Activated naive CD8-positive, alpha-beta T cell treated with anti-CD3 and anti-CD28 coated beads, Interleukin-2, amount 50 U/mL, for 24 hours (primary cell): Measurements from ENCODE around the gene OR4K5.

ENCODE experiments used
- ATAC-seq: fragments of 150-1000 bp; cut with Tn5 transposase; one replicate; pipeline ENCODE4 v1.10.0; 2021
- DNase-seq: peaks from one replicate; pipeline ENCODE4 v3.0.0; 2021
- H3K27ac Mint-ChIP-seq: one replicate; pipeline ENCODE4 v1.8.0; 2021; ENCODE audit warnings: mild to moderate bottlenecking, mixed read lengths
- H3K27me3 Mint-ChIP-seq: one replicate; pipeline ENCODE4 v1.8.0; 2021; ENCODE audit warnings: mixed read lengths
- H3K36me3 Mint-ChIP-seq: one replicate; pipeline ENCODE4 v1.8.0; 2021; ENCODE audit warnings: low read depth, mixed read lengths
- H3K4me1 Mint-ChIP-seq: one replicate; pipeline ENCODE4 v1.8.0; 2021; ENCODE audit warnings: mixed read lengths
- H3K4me3 Mint-ChIP-seq: one replicate; pipeline ENCODE4 v1.8.0; 2021; ENCODE audit warnings: mild to moderate bottlenecking, moderate library complexity, mixed read lengths
- H3K9me3 Mint-ChIP-seq: one replicate; pipeline ENCODE4 v1.8.0; 2021; ENCODE audit warnings: mixed read lengths

OR4K5 gene

GRCh38 chr14:19920021-19920657, at the start of gene OR4K5:
OR4K5 (plus strand) TSS chr14:19920607; CDS start chr14:19920607, 0 bp downstream.
- H3K9me3 Mint-ChIP-seq, result peaks cover 3% of the 10 kb centered on the region
- DNase-seq (no peak), ATAC-seq (no peak)
- no peak within 1 kb of the TSS for H3K27ac Mint-ChIP-seq
- H3K4me3 Mint-ChIP-seq, result no peak within 1 kb of the TSS
- no peaks in the 10 kb centered on the region for H3K4me1 Mint-ChIP-seq
- H3K36me3 Mint-ChIP-seq, result no peaks in the 10 kb centered on the region
- no peaks in the 10 kb centered on the region for H3K27me3 Mint-ChIP-seq

GRCh38 chr14:19873178-19873577, 47.2 kb upstream of the OR4K5 start:
- H3K27ac Mint-ChIP-seq, result no peak overlapping the region
- H3K4me1 Mint-ChIP-seq, result no peaks in the 10 kb centered on the region
- no peaks in the 10 kb centered on the region for H3K36me3 Mint-ChIP-seq
- DNase-seq, result no peak
- H3K9me3 Mint-ChIP-seq, result no peaks in the 10 kb centered on the region
- peaks cover 2% of the 10 kb centered on the region for H3K27me3 Mint-ChIP-seq
- H3K4me3 Mint-ChIP-seq, result no peak overlapping the region
- no peak for ATAC-seq

- Mint-ChIP-seq H3K9me3 (no peaks in the 10 kb centered on the region), H3K36me3 (no peaks in the 10 kb centered on the region), H3K27ac (no peak within 1 kb of the TSS), H3K4me1 (no peaks in the 10 kb centered on the region), H3K4me3 (no peak within 1 kb of the TSS), H3K27me3 (peaks cover 2% of the 10 kb centered on the region)
- DNase-seq (no peak), ATAC-seq (no peak)
These were observed 45.6 kb upstream of the OR4K5 start, which contains the start of gene OR4K2 for GRCh38 chr14:19874842-19875241. OR4K2 (plus strand) TSS chr14:19875142; CDS start chr14:19876268, 1,126 bp downstream.

- H3K36me3 Mint-ChIP-seq, result no peaks in the 10 kb centered on the region
- no peak overlapping the region for H3K4me3 Mint-ChIP-seq
- H3K4me1 Mint-ChIP-seq, result no peaks in the 10 kb centered on the region
These were observed 42.3 kb upstream of the OR4K5 start for GRCh38 chr14:19878029-19878642.

GRCh38 chr14:19895282-19895681, 25.1 kb upstream of the OR4K5 start:
- no peak for DNase-seq
- Mint-ChIP-seq H3K27ac (no peak overlapping the region), H3K9me3 (peaks cover 49% of the 10 kb centered on the region), H3K36me3 (no peaks in the 10 kb centered on the region), H3K4me3 (no peak overlapping the region), H3K4me1 (no peaks in the 10 kb centered on the region), H3K27me3 (no peaks in the 10 kb centered on the region)
- ATAC-seq, result peak; percentile 10

More at GRCh38 chr14:19878029-19878642, 42.3 kb upstream of the OR4K5 start:
- H3K9me3 Mint-ChIP-seq, result no peaks in the 10 kb centered on the region
- ATAC-seq (no peak), DNase-seq (no peak)
- H3K27ac Mint-ChIP-seq, result no peak overlapping the region
- H3K27me3 Mint-ChIP-seq, result peaks cover 2% of the 10 kb centered on the region

- no peaks in the 10 kb centered on the region for H3K27me3 Mint-ChIP-seq
- no peak overlapping the region for H3K27ac Mint-ChIP-seq
- no peaks in the 10 kb centered on the region for H3K36me3 Mint-ChIP-seq
- no peak overlapping the region for H3K4me3 Mint-ChIP-seq
- ATAC-seq (no peak), DNase-seq (no peak)
- peaks cover 39% of the 10 kb centered on the region for H3K9me3 Mint-ChIP-seq
- H3K4me1 Mint-ChIP-seq, result no peaks in the 10 kb centered on the region
These were observed 19.4 kb upstream of the OR4K5 start for GRCh38 chr14:19900999-19901398.

GRCh38 chr14:19902409-19902808, 18.0 kb upstream of the OR4K5 start:
- no peaks in the 10 kb centered on the region for H3K4me1 Mint-ChIP-seq
- H3K27me3 Mint-ChIP-seq, result no peaks in the 10 kb centered on the region
- H3K9me3 Mint-ChIP-seq, result peaks cover 27% of the 10 kb centered on the region
- no peak for DNase-seq
- H3K4me3 Mint-ChIP-seq, result no peak overlapping the region
- no peaks in the 10 kb centered on the region for H3K36me3 Mint-ChIP-seq
- ATAC-seq, result no peak
- no peak overlapping the region for H3K27ac Mint-ChIP-seq

- H3K27me3 Mint-ChIP-seq, result no peaks in the 10 kb centered on the region
- no peaks in the 10 kb centered on the region for H3K36me3 Mint-ChIP-seq
- peaks cover 12% of the 10 kb centered on the region for H3K9me3 Mint-ChIP-seq
- no peak overlapping the region for H3K27ac Mint-ChIP-seq
- ATAC-seq, result no peak
- DNase-seq, result no peak
- H3K4me3 Mint-ChIP-seq, result no peak overlapping the region
- no peaks in the 10 kb centered on the region for H3K4me1 Mint-ChIP-seq
These were observed 13.7 kb upstream of the OR4K5 start for GRCh38 chr14:19906665-19907064.

GRCh38 chr14:19911114-19911513, 9.3 kb upstream of the OR4K5 start:
- ATAC-seq (no peak), DNase-seq (no peak)
- Mint-ChIP-seq H3K27me3 (no peaks in the 10 kb centered on the region), H3K27ac (no peak overlapping the region), H3K4me3 (no peak overlapping the region), H3K4me1 (no peaks in the 10 kb centered on the region), H3K9me3 (peaks cover 9% of the 10 kb centered on the region), H3K36me3 (no peaks in the 10 kb centered on the region)

GRCh38 chr14:19917243-19917642, 3.2 kb upstream of the OR4K5 start:
- no peaks in the 10 kb centered on the region for H3K27me3 Mint-ChIP-seq
- H3K36me3 Mint-ChIP-seq, result no peaks in the 10 kb centered on the region
- H3K4me1 Mint-ChIP-seq, result no peaks in the 10 kb centered on the region
- no peak overlapping the region for H3K4me3 Mint-ChIP-seq
- DNase-seq, result no peak
- ATAC-seq, result no peak
- no peak overlapping the region for H3K27ac Mint-ChIP-seq
- no peaks in the 10 kb centered on the region for H3K9me3 Mint-ChIP-seq

- no peak for DNase-seq
- no peak overlapping the region for H3K4me3 Mint-ChIP-seq
- peak; percentile 15 for ATAC-seq
- H3K4me1 Mint-ChIP-seq, result no peaks in the 10 kb centered on the region
- no peaks in the 10 kb centered on the region for H3K27me3 Mint-ChIP-seq
- no peak overlapping the region for H3K27ac Mint-ChIP-seq
- H3K36me3 Mint-ChIP-seq, result no peaks in the 10 kb centered on the region
- no peaks in the 10 kb centered on the region for H3K9me3 Mint-ChIP-seq
These were observed 2.4 kb upstream of the OR4K5 start for GRCh38 chr14:19917955-19918518.

- Mint-ChIP-seq H3K4me3 (no peak overlapping the region), H3K27ac (no peak overlapping the region), H3K4me1 (no peaks in the 10 kb centered on the region), H3K36me3 (no peaks in the 10 kb centered on the region), H3K27me3 (no peaks in the 10 kb centered on the region), H3K9me3 (no peaks in the 10 kb centered on the region)
- no peak for DNase-seq
- no peak for ATAC-seq
These were observed 1.7 kb upstream of the OR4K5 start for GRCh38 chr14:19918553-19919264.

- no peaks in the 10 kb centered on the region for H3K4me1 Mint-ChIP-seq
- H3K36me3 Mint-ChIP-seq, result no peaks in the 10 kb centered on the region
- H3K9me3 Mint-ChIP-seq, result no peaks in the 10 kb centered on the region
- no peak within 1 kb of the TSS for H3K4me3 Mint-ChIP-seq
- ATAC-seq (no peak), DNase-seq (no peak)
- H3K27ac Mint-ChIP-seq, result no peak within 1 kb of the TSS
- H3K27me3 Mint-ChIP-seq, result no peaks in the 10 kb centered on the region
These were observed 10.2 kb downstream of the OR4K5 start, which contains the start of gene OR4K1 for GRCh38 chr14:19930617-19931016. OR4K1 (plus strand) TSS chr14:19930917; CDS start chr14:19935667, 4,750 bp downstream.

GRCh38 chr14:19941668-19942067, 21.3 kb downstream of the OR4K5 start:
- no peak for ATAC-seq
- DNase-seq, result no peak
- peaks cover under 1% of the 10 kb centered on the region for H3K9me3 Mint-ChIP-seq
- no peaks in the 10 kb centered on the region for H3K36me3 Mint-ChIP-seq
- H3K4me3 Mint-ChIP-seq, result no peak overlapping the region
- no peaks in the 10 kb centered on the region for H3K4me1 Mint-ChIP-seq
- no peak overlapping the region for H3K27ac Mint-ChIP-seq
- H3K27me3 Mint-ChIP-seq, result peaks cover 3% of the 10 kb centered on the region
